Measurements from ENCODE around the gene PARVG. TPM values are rescaled to one million over a fixed set of nuclear protein-coding genes. Genes with fewer than 3 reads are reported as not detected.

Gene PARVG
- total and polyA plus RNA-seq, 2 of the 8 experiments (the other 6 are each of a cell fraction or from before 2014, with no cell fraction given): 0.37 to 1.5 TPM

DNA sequence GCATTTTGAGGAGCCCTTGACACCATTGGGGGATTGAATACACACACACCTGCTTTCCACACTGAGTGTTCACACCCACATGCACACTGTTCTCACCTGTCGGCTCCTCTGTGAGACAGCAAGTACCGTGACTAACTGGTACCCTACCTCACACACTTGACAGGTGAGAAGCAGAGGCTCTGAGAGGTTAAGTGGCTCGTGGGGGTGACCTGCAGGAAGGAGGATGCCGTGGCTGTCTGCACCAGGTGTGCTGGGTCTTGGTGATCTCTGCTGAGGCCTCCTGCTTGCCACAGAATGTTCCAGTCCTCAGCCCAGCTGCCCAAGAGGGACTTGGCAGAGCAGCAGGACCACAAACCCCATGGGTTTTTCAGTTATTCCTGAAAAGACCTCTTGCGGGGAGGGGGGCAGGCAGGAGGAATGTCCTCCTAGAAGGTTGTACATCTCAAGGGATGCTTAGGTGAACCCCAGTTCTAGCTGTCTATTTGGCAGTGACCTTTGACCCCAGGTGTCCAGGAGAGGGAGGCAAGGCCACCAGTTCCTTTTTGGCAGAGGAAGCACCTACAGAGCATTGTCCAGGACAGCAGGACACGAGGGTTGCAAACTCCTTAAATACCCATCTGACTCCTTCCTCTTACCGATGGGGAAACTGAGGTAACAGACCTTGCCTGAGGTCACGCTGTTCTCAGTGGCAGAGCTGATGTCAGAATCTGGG is 66.0 kb downstream of the PARVG start:
- ChIA-PET POLR2A (ENCODE audit: partially characterized antibody) (no interaction called here), CTCF (ENCODE audit: partially characterized antibody) (no interaction called here)
- Histone ChIP-seq H2AK5ac (ENCODE audit: low read depth, low read length) (peak overlapping the region; percentile 86; the same call in 1 of the 2 replicates), H2AFZ (ENCODE audit: low read length) (no peak overlapping the region), H3K9me3 (ENCODE audit: insufficient read depth in 2 of 2, low read depth in 1 of 2, low read length in 1 of 2) (peaks cover 8 to 17% of the 10 kb centered on the region in 2 experiments; a peak in 3 of 4 replicates), H3K23me2 (ENCODE audit: low read depth, low read length) (no peaks in the 10 kb centered on the region), H3K4me3 (ENCODE audit: extremely low read depth in 1 of 4, insufficient read depth in 2 of 4, low read depth in 3 of 4, low read length in 4 of 4) (no peak overlapping the region), H2BK20ac (ENCODE audit: low read length) (no peak overlapping the region), H2BK12ac (ENCODE audit: low read depth, low read length) (no peak overlapping the region), H2BK120ac (replicated peaks; ENCODE audit: low read depth, low read length) (no peak overlapping the region), H3K27me3 (replicated peaks in 1 of 4; ENCODE audit: control insufficient read depth in 3 of 4, extremely low read depth in 1 of 4, insufficient read depth in 3 of 4, low read length in 3 of 4) (no peaks in the 10 kb centered on the region), H3K36me3 (ENCODE audit: control insufficient read depth in 2 of 4, insufficient read depth in 4 of 4, low read length in 3 of 4) (peaks cover 0 to 5% (median 0%) of the 10 kb centered on the region in 4 experiments; a peak in 1 of 8 replicates), H3K79me1 (ENCODE audit: low read depth, low read length) (no peaks in the 10 kb centered on the region), H3K56ac (replicated peaks; ENCODE audit: insufficient read length, low read depth, low read length) (no peak overlapping the region), H3K79me2 (ENCODE audit: control insufficient read depth in 1 of 2, insufficient read depth in 2 of 2, low read length in 2 of 2) (no peaks in the 10 kb centered on the region), H2BK15ac (ENCODE audit: low read length) (no peak overlapping the region), H4K20me1 (replicated peaks in 1 of 2; ENCODE audit: control insufficient read depth in 1 of 2, insufficient read depth in 2 of 2, low read length in 2 of 2) (peaks cover 0 to 1% of the 10 kb centered on the region in 2 experiments), H3K4ac (replicated peaks; ENCODE audit: insufficient read length, low read depth, low read length) (no peak overlapping the region), H3K4me1 (replicated peaks in 1 of 4; ENCODE audit: control insufficient read depth in 3 of 4, insufficient read depth in 4 of 4, low read length in 3 of 4) (no peaks in the 10 kb centered on the region), H3K27ac (ENCODE audit: low read depth, low read length) (no peak overlapping the region), H3K23ac (ENCODE audit: insufficient read length) (no peak overlapping the region), H3K4me2 (ENCODE audit: insufficient read depth in 1 of 2, low read depth in 2 of 2, low read length in 2 of 2) (no peak overlapping the region), H3K18ac (ENCODE audit: extremely low read depth, low read length) (no peak overlapping the region), H4K8ac (ENCODE audit: extremely low read depth, insufficient read depth, low read length) (no peak overlapping the region), H3K14ac (ENCODE audit: insufficient read length) (no peak overlapping the region), H4K91ac (replicated peaks; ENCODE audit: insufficient read length, low read length) (no peak overlapping the region), H2BK5ac (ENCODE audit: low read depth, low read length) (no peak overlapping the region; the same call in 1 of the 2 replicates), H3K9ac (replicated peaks in 1 of 4; ENCODE audit: extremely low read depth in 1 of 4, low read depth in 3 of 4, low read length in 3 of 4) (no peak overlapping the region), H4K5ac (ENCODE audit: insufficient read length, low read depth, low read length) (no peak overlapping the region)
- 88% methylated on average over 7 of the region's 8 CpGs; no CpG with 5 or more reads in 1 of the 2 experiments for WGBS, 2 experiments (ENCODE audit: extremely low coverage in 1 of 2, insufficient coverage in 1 of 2, insufficient read length in 1 of 2, insufficient replicate concordance in 2 of 2, low coverage in 1 of 2, low lambda C conversion rate in 2 of 2, missing lambda C conversion rate in 1 of 2)
- no peak for FAIRE-seq
- TF ChIP-seq BACH1 (IDR thresholded peaks at IDR 0.05; ENCODE audit: low read length) (no peak), POU5F1 (IDR thresholded peaks at IDR 0.05; ENCODE audit: low read depth, low read length) (no peak), YY1 (IDR thresholded peaks at IDR 0.05; ENCODE audit: low read depth, low read length) (no peak), JUND (IDR thresholded peaks at IDR 0.05; ENCODE audit: low read length) (no peak), SP1 (IDR thresholded peaks at IDR 0.05; ENCODE audit: low read depth, low read length) (no peak), BRCA1 (IDR thresholded peaks at IDR 0.05; ENCODE audit: low read depth, low read length) (no peak), POLR2A (IDR thresholded peaks at IDR 0.05; ENCODE audit: control extremely low read depth in 1 of 2, low read depth in 2 of 2, low read length in 2 of 2) (no peak), CREB1 (IDR thresholded peaks at IDR 0.05) (no peak), CHD1 (IDR thresholded peaks at IDR 0.05; ENCODE audit: low read depth, low read length) (no peak), FOSL1 (IDR thresholded peaks at IDR 0.05; ENCODE audit: insufficient read depth, low read depth, low read length) (no peak), SIRT6 (IDR thresholded peaks at IDR 0.05; ENCODE audit: low read length) (no peak)
- peak in 1 of 2 experiments; percentile 41 for DNase-seq (ENCODE audit: low read depth in 1 of 2, low spot score in 2 of 2)
